ENCODE measurements around the gene LAMB1. TPM values are rescaled to one million over a fixed set of nuclear protein-coding genes. Genes with fewer than 3 reads are reported as not detected.
A peak's percentile ranks its signal among the peaks of the same experiment; 100 is the strongest.

LAMB1 gene
- total RNA-seq, 1 experiment from 2014 or later, result 431 TPM

DNA sequence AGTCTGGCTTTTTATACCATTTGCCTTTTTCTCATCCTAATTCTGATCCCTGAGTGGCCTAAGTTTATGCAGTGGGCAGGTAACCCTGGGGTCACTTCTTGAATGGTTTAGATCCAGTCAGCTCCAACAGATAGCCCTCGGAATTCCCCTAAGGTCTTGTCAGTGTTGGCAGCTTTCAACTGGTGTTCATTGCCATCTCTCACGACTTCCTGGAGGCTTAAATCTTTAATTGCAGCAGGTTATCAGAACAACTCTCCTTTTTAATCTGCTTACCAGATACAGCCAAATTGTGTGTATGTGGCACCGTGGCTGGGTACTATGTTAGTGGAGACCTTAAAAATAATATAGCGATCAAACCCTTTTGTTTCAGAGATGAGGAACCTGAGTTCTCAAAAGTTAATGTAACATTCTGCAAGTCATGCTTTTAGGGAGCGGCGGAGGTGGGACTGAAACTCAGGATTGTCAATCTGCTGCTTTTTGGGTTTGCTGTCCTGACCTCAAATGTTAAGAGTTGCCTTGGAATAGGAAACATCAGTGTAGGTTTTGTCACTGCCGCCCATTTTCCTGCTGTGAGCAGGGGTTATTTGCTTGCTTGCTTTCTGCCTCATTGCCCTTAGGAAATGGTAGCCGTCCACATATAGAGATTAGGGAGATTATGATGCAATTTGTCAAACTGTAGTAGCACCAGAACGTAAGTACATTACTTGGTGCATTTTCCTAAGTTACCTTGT lies 111.2 kb downstream of the LAMB1 start:
- Histone ChIP-seq H3K4me3 (ENCODE audit: low read depth, low read length) (peak overlapping the region; percentile 67), H3K36me3 (ENCODE audit: control insufficient read depth, insufficient read depth, low read length) (no peaks in the 10 kb centered on the region), H3K4me1 (peaks cover 4% of the 10 kb centered on the region), H3K27me3 (replicated peaks; ENCODE audit: control insufficient read depth, insufficient read depth, low read length) (no peaks in the 10 kb centered on the region), H3K9me3 (no peaks in the 10 kb centered on the region)
- TF ChIP-seq CTCF (IDR thresholded peaks at IDR 0.05; ENCODE audit: insufficient read depth in 1 of 2, low read depth in 1 of 2, low read length in 1 of 2, severe bottlenecking in 1 of 2, unreplicated experiment in 1 of 2), result no peak
- peaks cover 16% of the 10 kb centered on the region for H3K4me1 Mint-ChIP-seq (ENCODE audit: low read depth, unreplicated experiment)
- no peaks in the 10 kb centered on the region for H3K27me3 Mint-ChIP-seq (ENCODE audit: insufficient read depth, unreplicated experiment)
- H3K27ac Mint-ChIP-seq (ENCODE audit: unreplicated experiment), result peak overlapping the region; percentile 94
- no peak for DNase-seq
- ChIA-PET POLR2A (interaction anchor here (0.6 to 1.7 kb wide), 2 partner anchors 124 to 148 kb away, joined by 4 to 6 read pairs; no protein-coding TSS in a partner anchor), CTCF (interaction anchor here (1.1 to 1.4 kb wide), 2 partner anchors 12 to 149 kb away, joined by 5 read pairs; no protein-coding TSS in a partner anchor)
- H3K4me3 Mint-ChIP-seq (ENCODE audit: unreplicated experiment), result peak overlapping the region; percentile 93
- no TSS peak for BruUV-seq (replicated peaks)
- peaks cover 30% of the 10 kb centered on the region for H3K36me3 Mint-ChIP-seq (ENCODE audit: insufficient read depth, unreplicated experiment)
- intact Hi-C loops (cut with micrococcal nuclease; ENCODE audit: unreplicated experiment), result no loop called here
- H3K9me3 Mint-ChIP-seq (ENCODE audit: unreplicated experiment), result no peaks in the 10 kb centered on the region

- H3K36me3 ChIP-seq (ENCODE audit: control insufficient read depth, insufficient read depth, low read length), result no peaks in the 10 kb centered on the region
- peak within 1 kb of the TSS; percentile 67 for H3K4me3 ChIP-seq (ENCODE audit: low read depth, low read length)
- Mint-ChIP-seq H3K9me3 (ENCODE audit: unreplicated experiment) (no peaks in the 10 kb centered on the region), H3K27ac (ENCODE audit: unreplicated experiment) (peak within 1 kb of the TSS; percentile 94), H3K27me3 (ENCODE audit: insufficient read depth, unreplicated experiment) (no peaks in the 10 kb centered on the region), H3K4me3 (ENCODE audit: unreplicated experiment) (peak within 1 kb of the TSS; percentile 93), H3K4me1 (ENCODE audit: low read depth, unreplicated experiment) (peaks cover 15% of the 10 kb centered on the region), H3K36me3 (ENCODE audit: insufficient read depth, unreplicated experiment) (peaks cover 29% of the 10 kb centered on the region)
- H3K9me3 ChIP-seq, result no peaks in the 10 kb centered on the region
- POLR2A ChIA-PET, result interaction anchor here (0.6 to 1.7 kb wide), 3 partner anchors 11 to 148 kb away, joined by 3 to 6 read pairs (median 4); no protein-coding TSS in a partner anchor
- DNase-seq, result peak; percentile 92 to 94
- intact Hi-C loops (cut with micrococcal nuclease; ENCODE audit: unreplicated experiment), result no loop called here
- no peak for TF ChIP-seq CTCF (IDR thresholded peaks at IDR 0.05; ENCODE audit: insufficient read depth in 1 of 2, low read depth in 1 of 2, low read length in 1 of 2, severe bottlenecking in 1 of 2, unreplicated experiment in 1 of 2)
- H3K4me1 ChIP-seq, result peaks cover 4% of the 10 kb centered on the region
- TSS peak; percentile 52 for BruUV-seq (replicated peaks)
- CTCF ChIA-PET, result interaction anchor here (1.1 to 1.4 kb wide), 2 partner anchors 12 to 148 kb away, joined by 5 read pairs; no protein-coding TSS in a partner anchor
- no peaks in the 10 kb centered on the region for H3K27me3 ChIP-seq (replicated peaks; ENCODE audit: control insufficient read depth, insufficient read depth, low read length)
Measured at GRCh38 chr7:107890962-107891635, 111.9 kb downstream of the LAMB1 start, which contains the start of gene DLD. DLD (plus strand) TSS chr7:107891183; CDS start chr7:107891251, 68 bp downstream.

GRCh38 chr7:107890493-107890961 lies 112.4 kb downstream of the LAMB1 start:
- H3K27me3 ChIP-seq (replicated peaks; ENCODE audit: control insufficient read depth, insufficient read depth, low read length), result no peaks in the 10 kb centered on the region
- Mint-ChIP-seq H3K27ac (ENCODE audit: unreplicated experiment) (peak overlapping the region; percentile 94), H3K4me3 (ENCODE audit: unreplicated experiment) (peak overlapping the region; percentile 93), H3K36me3 (ENCODE audit: insufficient read depth, unreplicated experiment) (peaks cover 34% of the 10 kb centered on the region), H3K27me3 (ENCODE audit: insufficient read depth, unreplicated experiment) (peaks cover 3% of the 10 kb centered on the region), H3K4me1 (ENCODE audit: low read depth, unreplicated experiment) (peaks cover 9% of the 10 kb centered on the region), H3K9me3 (ENCODE audit: unreplicated experiment) (no peaks in the 10 kb centered on the region)
- H3K9me3 ChIP-seq, result no peaks in the 10 kb centered on the region
- no peak for TF ChIP-seq CTCF (IDR thresholded peaks at IDR 0.05; ENCODE audit: insufficient read depth in 1 of 2, low read depth in 1 of 2, low read length in 1 of 2, severe bottlenecking in 1 of 2, unreplicated experiment in 1 of 2)
- H3K4me3 ChIP-seq (ENCODE audit: low read depth, low read length), result peak overlapping the region; percentile 67
- peaks cover 4% of the 10 kb centered on the region for H3K4me1 ChIP-seq
- TSS peak; percentile 98 for BruUV-seq (replicated peaks)
- intact Hi-C loops (cut with micrococcal nuclease; ENCODE audit: unreplicated experiment), result no loop called here
- ChIA-PET CTCF (interaction anchor here (1.1 to 1.4 kb wide), 2 partner anchors 11 to 147 kb away, joined by 5 read pairs; no protein-coding TSS in a partner anchor), POLR2A (interaction anchor here (0.9 to 1.7 kb wide), 2 partner anchors 12 to 147 kb away, joined by 3 to 6 read pairs; no protein-coding TSS in a partner anchor)
- no peaks in the 10 kb centered on the region for H3K36me3 ChIP-seq (ENCODE audit: control insufficient read depth, insufficient read depth, low read length)
- DNase-seq, result no peak

All from Caco-2 (cell line).